GM20431 (cell line): ENCODE data around the gene ZNF346.
"Not testable (repeated sequence)": the region's sequence is repeated elsewhere in the genome, so short reads cannot be mapped to it uniquely, and the experiment has no call there.

Experiments
- in situ Hi-C: fragments of 300-500 bp; cut with MseI, MboI; formaldehyde crosslinking; loops from one replicate; pipeline ENCODE4 v1.15.0; 2020; ENCODE audit warnings: low sequenced_read_pairs; ENCODE audit not compliant: unreplicated experiment

ZNF346 gene

DNA sequence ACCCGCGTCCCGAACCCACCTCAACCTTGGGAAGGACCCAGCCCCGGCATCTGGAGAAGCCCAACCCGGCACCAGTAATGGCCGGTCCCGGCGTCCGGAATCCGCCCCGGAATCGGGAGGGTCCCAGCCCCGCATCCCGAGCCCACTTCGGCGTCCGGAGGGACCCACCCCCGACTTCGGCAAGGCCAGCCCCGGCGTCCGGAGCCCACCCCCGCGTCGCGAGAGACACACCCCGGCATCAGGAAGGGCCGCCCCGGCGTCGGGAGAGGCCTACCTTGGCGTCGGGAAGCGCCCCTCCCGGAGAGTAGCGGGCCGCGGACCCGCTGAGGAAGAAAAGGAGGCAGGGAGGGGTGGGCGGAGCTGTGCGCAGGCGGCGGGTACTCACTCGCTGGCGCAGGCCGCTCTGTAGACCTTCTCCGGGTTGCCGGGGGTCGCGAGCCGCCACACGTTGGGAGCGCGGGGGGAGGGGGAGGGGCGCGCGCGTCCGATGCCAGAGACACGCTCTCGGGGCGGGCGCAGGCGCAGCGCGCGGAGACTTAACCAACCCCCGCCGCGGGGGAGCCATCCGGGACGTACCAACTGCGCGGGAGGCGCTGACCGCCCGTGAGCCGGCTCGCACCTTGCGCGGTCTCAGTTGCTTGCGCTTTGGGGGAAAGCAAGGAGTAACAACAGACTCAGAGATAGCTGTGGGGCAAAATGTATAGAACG lies 16.1 kb upstream of the ZNF346 start, which contains the start of gene UIMC1:
Gene UIMC1 (minus strand): TSS at position 515 of the 708 bp plus-strand sequence. CDS start 24,164 bp downstream, outside the sequence.
- in situ Hi-C loops: no loop called here

DNA sequence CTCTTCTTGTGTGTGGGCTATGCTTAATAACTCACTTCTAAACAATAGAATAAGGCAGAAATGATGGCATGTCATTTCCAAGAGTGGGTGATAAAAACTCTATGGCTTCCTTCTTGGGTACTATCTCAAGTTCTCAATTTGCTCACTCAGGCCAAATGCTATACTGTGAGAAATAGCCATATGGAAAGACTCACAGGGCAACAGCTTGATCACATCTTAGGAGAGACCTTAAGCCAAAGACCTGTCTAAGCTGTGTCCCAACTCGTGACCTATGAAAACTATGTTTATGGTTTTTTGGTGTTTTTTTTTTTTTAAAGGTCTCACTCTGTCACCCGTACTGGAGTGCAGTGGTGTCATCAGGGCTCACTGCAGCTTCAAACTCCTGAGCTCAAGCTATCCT lies 13.8 kb upstream of the ZNF346 start:
- in situ Hi-C loops: no loop called here

DNA sequence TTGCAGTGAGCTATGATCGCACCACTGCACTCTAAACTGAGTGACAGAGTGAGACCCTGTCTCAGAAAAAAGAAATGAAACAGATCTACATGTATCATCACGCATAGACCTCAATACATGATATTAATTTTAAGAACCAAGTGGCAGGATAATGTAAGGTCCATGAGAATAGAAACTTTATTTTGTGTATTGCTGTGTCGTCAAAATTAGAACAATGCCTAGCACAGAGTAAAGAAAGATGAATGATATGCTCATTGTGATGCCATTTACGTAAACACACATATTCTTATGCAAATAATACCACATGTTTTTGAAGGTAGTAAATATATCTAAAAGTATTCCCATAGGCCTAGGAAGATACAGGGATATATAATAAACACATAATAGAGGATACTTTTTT lies 12.3 kb upstream of the ZNF346 start:
- in situ Hi-C loops: no loop called here

- in situ Hi-C loops: no loop called here
Measured at GRCh38 chr5:177015156-177015555, 7.3 kb upstream of the ZNF346 start.

GRCh38 chr5:177018341-177018740 lies 4.2 kb upstream of the ZNF346 start:
- in situ Hi-C loops: no loop called here

DNA sequence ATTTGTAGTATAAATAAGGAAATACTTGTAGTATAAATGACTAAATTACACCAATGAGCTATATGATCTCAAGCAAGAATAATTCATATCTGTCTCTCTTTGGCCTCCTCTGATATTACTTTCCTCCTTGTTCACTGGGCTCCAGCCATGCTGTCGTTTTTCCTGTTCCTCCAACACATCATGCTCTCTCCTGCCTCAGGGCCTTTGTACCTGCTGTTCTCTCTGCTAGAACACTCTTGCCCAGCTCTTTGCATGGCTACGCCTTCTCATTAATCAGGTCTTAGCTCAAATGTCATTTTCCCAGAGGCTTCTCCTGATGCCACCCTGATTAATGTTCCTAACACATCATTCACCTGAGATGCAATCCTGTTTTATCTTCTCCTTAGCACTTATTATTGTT lies 2.5 kb upstream of the ZNF346 start:
- in situ Hi-C loops: no loop called here

DNA sequence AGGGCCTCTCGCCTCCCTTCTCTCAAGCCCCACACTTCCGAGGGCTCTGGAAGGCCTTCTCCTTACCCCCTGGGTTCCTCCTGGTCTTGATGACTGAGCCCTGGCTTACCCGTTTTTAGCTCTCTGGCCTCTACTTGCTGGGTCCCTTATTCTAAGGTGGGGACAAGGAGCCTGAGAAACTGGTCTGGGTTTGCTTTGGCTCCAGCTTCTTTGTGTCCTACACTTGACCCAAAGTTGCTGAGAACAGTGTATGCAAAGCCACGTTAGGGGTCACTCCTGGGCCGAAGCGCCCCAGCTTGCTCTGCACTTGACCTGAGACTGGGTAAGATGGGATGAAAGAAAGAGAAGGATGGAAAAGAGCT lies 788 bp downstream of the ZNF346 start:
- in situ Hi-C loops: no loop called here

DNA sequence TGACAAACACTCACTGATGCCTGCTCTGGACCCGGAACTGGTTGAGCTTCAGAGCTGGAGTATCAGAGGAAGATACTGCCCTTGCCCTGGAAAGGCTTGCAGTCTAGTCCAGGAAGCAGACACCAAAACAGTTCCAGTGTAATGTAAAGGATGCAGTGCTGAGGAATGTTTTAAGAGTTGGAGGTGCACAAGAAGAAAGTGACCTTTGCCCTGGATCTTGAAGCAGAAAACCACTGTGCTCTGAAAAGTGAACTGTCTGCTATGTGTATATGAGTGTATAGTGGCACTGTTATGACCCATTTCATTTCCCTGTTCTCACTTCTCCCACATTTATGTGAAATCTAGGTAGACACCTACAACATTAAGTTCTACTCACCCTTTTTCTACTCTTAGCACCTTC lies 2.1 kb downstream of the ZNF346 start:
- in situ Hi-C loops: no loop called here

DNA sequence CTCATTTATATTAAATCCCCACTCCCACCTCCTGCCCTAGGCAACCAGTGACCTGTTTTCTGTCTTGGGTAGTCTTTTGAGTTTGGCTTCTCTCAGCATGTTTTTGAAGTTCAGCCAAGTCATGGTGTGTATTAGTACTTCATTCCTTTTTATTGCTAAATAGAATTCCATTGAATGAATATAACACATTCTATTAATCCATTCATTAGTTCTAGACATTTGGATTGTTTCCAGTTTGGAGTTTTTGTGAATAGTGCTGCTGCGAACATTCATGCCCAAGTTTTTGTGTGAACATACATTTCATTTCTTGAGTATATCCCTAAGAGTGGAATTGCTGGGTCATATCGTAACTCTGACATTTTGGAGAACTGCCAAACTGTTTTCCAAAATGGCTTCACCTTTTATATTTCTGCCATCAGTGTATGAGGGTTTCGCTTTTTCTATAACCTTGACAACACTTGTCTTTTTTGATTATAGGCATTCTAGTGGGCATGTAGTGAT lies 2.7 kb downstream of the ZNF346 start:
- in situ Hi-C loops: no loop called here

DNA sequence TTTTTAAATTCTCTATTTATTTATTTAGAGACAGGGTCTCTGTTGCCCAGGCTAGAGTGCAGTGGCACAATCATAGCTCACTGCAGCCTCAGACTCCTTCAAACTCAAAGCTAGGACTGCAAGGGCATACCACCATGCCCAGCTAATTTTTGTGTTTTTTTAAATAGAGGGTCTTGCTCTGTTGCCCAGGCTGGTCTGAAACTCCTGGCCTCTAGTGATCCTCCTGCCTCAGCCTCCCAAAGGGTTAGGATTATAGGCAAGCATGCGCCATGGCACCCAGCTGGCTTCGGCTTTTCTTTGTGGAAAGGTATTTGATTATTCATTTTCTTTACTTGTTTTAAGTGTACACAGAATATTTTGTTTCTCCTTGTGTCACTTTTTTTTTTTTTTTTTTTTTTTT lies 5.2 kb downstream of the ZNF346 start:
- in situ Hi-C loops: no loop called here

DNA sequence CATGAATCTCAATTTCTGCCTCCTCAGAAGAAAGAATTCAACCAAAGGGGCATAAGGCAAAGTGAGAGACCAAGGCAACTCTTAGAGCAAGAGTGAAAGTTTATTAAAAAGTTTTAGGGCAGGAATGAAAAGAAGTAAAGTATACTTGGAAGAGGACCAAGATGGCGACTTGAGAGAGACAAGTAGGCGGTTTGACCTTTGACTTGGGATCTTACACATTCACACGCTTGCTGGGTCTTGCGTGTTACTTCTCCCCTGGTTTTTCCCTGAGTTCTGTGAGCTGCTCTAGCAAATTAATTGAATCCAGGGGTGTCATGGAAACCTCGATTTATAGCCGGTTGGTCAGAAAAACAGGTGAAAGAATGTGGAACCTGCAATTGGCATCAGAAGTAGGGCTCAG lies 7.0 kb downstream of the ZNF346 start:
- in situ Hi-C loops: no loop called here

DNA sequence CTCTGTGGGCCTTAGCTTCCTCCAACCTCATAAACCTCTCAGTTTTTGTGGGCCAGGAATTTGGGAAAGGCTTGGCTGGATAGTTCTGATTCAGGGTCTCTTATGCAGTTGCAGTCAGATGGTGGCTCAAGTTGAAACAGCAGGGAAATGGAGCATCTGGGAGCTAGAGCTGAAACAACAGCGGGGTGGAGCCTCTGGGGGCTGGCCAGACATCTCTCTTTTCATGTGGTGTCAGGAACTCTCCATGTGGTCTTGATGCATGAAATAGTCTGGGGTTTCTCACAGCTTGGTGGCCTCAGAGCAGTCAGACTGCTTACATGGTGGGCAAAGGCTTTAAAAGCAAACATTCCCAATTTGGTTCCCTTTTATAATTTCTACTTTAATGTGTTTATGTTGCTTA lies 13.5 kb downstream of the ZNF346 start:
- in situ Hi-C loops: no loop called here

DNA sequence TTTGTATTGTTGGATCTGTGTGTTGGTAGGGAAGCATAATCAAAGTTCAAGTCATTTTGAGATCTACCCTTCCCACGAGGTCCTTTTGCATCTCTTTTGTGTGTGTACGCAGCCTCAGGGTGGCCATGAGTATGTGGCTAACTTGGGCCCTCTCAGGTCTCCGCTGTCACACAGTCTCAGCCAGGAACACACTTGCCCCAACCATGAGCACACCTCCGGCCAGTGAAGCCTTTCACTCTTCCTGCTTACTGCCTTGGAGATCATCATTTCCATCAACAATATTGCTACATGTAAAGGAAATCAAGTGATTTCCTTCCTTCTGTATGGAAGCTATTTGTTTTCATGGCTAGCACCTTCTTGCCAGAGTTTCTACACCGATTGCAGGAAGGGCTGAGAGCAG lies 13.9 kb downstream of the ZNF346 start:
- in situ Hi-C loops: no loop called here

DNA sequence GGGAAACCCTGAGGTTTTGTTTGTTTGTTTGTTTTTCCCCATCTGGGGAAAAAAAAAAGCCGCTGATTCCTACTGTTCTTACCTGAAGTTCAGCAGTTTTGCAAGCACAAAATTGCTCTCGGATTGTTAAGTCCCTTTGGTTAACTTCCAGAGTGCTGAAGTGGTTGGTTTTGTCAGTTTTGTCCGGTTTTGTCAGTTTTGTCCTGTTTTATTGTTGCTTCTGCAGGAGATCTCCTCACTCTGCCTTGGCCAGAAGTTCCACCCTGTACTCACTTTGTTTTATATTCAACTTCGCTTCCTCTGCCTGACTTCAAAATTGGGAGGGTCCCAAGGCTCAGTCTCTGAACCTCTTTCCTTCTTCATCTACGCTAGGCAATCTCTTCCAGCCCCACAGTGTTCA lies 14.4 kb downstream of the ZNF346 start:
- in situ Hi-C loops: no loop called here

GRCh38 chr5:177040814-177041420 lies 18.4 kb downstream of the ZNF346 start:
- in situ Hi-C loops: no loop called here

DNA sequence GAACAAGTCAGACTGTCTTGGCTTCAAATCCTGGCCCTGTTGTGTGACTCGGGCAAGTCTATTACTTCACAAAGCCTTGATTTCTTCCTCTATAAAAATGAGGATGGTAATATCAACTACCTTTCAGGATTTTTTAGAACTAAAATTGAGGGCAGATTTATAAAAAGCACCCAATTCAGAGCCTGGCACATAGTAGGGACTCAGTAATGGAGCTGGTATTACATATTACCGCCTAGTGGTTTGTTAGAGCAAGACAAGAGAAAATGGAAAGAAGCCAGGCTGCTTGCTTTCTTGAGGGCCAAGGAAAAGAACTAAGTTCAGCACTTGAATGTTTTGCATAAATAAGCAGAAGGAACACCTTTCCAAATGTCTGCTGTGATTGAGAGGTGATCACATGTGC lies 19.4 kb downstream of the ZNF346 start:
- in situ Hi-C loops: no loop called here

DNA sequence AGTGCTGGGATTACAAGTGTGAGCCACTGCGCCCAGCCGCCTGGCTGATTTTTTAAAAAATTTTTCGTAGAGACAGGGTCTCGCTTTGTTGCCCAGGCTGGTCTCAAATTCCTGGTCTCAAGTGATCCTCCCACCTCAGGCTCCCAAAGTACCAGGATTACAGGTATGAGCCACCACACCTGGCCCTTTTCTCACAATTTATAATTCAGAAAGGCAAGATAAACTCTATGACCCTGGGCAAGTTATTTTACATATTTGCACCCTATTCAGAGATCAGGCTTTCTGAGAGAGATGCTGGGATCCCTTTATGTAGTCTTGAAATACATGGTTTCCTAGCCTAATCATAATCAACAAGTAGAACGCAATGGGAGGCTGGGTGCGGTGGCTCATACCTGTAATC lies 20.6 kb downstream of the ZNF346 start:
- in situ Hi-C loops: no loop called here

GRCh38 chr5:177043958-177044357 lies 21.5 kb downstream of the ZNF346 start:
- in situ Hi-C loops: no loop called here

DNA sequence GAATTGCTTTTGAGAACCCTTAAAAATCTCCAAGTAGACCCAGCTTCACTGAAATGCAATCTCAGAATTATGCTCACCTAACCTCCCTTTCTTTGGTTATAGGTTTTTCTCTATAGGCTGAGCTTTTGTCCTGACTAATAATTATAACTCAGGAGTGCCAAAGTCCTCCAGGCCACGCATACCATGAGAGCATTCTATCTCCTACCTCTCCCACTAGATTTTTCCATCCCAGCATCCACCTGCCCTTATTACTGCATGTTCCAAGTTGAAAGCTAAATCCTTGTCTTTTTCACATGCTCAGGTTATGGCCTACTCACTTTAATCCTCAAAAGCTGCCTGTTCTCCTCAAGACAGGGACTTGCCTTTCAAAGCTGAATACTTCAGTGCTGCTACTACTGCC lies 22.1 kb downstream of the ZNF346 start:
- in situ Hi-C loops: no loop called here

- in situ Hi-C loops: no loop called here
Measured at GRCh38 chr5:177045631-177046030, 23.1 kb downstream of the ZNF346 start.

- in situ Hi-C loops: not testable (repeated sequence)
Measured at GRCh38 chr5:177048531-177048930, 26.0 kb downstream of the ZNF346 start.

GRCh38 chr5:177049285-177049684 lies 26.8 kb downstream of the ZNF346 start:
- in situ Hi-C loops: no loop called here
